Esophagus muscularis mucosa (tissue), 4 donors: ENCODE data around the gene TUFT1. TPM values are rescaled to one million over a fixed set of nuclear protein-coding genes. Genes with fewer than 3 reads are reported as not detected.
A peak's percentile ranks its signal among the peaks of the same experiment; 100 is the strongest.

Experiments
- DNase-seq: peaks from one replicate; pipeline ENCODE4 v3.0.0-alpha.2; 2017; ENCODE audit errors: extremely low spot score
- H3K27ac ChIP-seq, 4 donors: fragments of 200-600 bp; sonication (generic); replicated peaks in 1 of 4; 1 replicate in 3 of 4; 2 replicates in 1 of 4; pipeline ENCODE4 v1.5.1; 2016 to 2019; ENCODE audit warnings: mild to moderate bottlenecking in 1 of 4
- H3K27me3 ChIP-seq, 4 donors: fragments of 200-600 bp; sonication (generic); one replicate each; pipeline versions ENCODE4 v1.5.1 to v1.6.0; 2016 to 2019
- H3K36me3 ChIP-seq, 4 donors: fragments of 200-600 bp; sonication (generic); one replicate each; pipeline ENCODE4 v1.5.1; 2016 to 2019
- H3K4me1 ChIP-seq, 4 donors: fragments of 200-600 bp; sonication (generic); one replicate each; pipeline ENCODE4 v1.5.1; 2016 to 2019
- H3K4me3 ChIP-seq, 4 donors: fragments of 200-600 bp; sonication (generic); 1 replicate in 2 of 4; 2 replicates in 2 of 4; pipeline ENCODE4 v1.5.1; 2016 to 2019; ENCODE audit warnings: mild to moderate bottlenecking in 4 of 4, moderate library complexity in 1 of 4
- H3K9me3 ChIP-seq, 4 donors: fragments of 200-600 bp; sonication (generic); 1 replicate in 3 of 4; 2 replicates in 1 of 4; pipeline ENCODE4 v1.5.1; 2016 to 2019
- EP300 ChIP-seq: sonication (generic); formaldehyde crosslinking; IDR thresholded peaks from one replicate; pipeline ENCODE4 v1.6.1; 2017; ENCODE audit warnings: antibody characterized with exemption
- POLR2A ChIP-seq: fragments of 450-650 bp; IDR thresholded peaks from one replicate; pipeline ENCODE4 v1.6.1; 2017; ENCODE audit warnings: antibody characterized with exemption, moderate library complexity, mild to moderate bottlenecking, low read depth
- POLR2AphosphoS5 ChIP-seq, 2 donors: sonication (generic); formaldehyde crosslinking; IDR thresholded peaks; one replicate each; pipeline ENCODE4 v1.6.1; 2017; ENCODE audit warnings: antibody characterized with exemption in 2 of 2
- WGBS: methylation state at CpG from one replicate; pipeline ENCODE4 v1.1.5; 2018; 5-methylcytosine and 5-hydroxymethylcytosine counted together
- intact Hi-C: fragments of 100-400 bp; cut with DNase I; formaldehyde crosslinking; loops from one replicate; pipeline ENCODE4 v1.15.1; 2023
- total RNA-seq, 4 donors: library from RNA; depleted of rRNA; stranded (reverse); fragments of >200 nt; gene quantifications; one replicate each; pipeline versions ENCODE4 v1.1.0 to v1.2.1, GENCODE V29; 2016
- TF ChIP-seq, protein P1 (sequence below), 3 experiments: fragments of 200-600 bp in 2 of 3; fragments of 450-650 bp in 1 of 3; sonication (generic) in 2 of 3; IDR thresholded peaks; one replicate each; pipeline ENCODE4 v1.5.1; 2017 to 2019; ENCODE audit warnings: antibody characterized with exemption in 3 of 3, mild to moderate bottlenecking in 2 of 3, moderate library complexity in 1 of 3

The TUFT1 gene
- total RNA-seq, 4 donors from 2014 or later, result 10.4 to 24.2 (median 15.9) TPM

DNA sequence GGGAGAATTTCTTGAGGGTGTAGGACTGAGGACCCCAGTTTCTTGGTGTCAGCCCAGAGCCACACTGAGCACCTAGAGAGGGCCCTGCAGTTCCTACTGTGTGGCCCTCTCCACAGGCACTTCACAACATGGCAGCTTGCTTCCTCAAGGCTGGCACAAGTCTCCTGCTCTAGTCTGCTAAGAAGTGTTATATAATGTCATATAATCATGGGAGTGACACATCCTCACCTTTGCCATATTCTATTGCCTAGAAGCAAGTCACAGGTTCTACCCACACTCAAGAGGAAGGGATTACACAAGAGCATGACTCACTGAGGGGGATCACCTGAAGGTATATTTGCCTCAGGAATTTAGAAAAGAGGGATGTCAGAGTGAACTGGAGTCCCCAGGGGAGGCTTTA, 66.3 kb downstream of the TUFT1 start:
- intact Hi-C loops, result loop anchor here (5.0 kb wide), 1 partner anchor 126 kb away; no protein-coding TSS in a partner anchor
- Histone ChIP-seq H3K27me3 (no peaks in the 10 kb centered on the region), H3K36me3 (no peaks in the 10 kb centered on the region), H3K9me3 (no peaks in the 10 kb centered on the region), H3K27ac (no peak overlapping the region), H3K4me1 (peaks cover 0 to 20% (median 14%) of the 10 kb centered on the region in 4 donors), H3K4me3 (no peak overlapping the region)
- TF ChIP-seq POLR2A, result no peak
- no peak for DNase-seq

DNA sequence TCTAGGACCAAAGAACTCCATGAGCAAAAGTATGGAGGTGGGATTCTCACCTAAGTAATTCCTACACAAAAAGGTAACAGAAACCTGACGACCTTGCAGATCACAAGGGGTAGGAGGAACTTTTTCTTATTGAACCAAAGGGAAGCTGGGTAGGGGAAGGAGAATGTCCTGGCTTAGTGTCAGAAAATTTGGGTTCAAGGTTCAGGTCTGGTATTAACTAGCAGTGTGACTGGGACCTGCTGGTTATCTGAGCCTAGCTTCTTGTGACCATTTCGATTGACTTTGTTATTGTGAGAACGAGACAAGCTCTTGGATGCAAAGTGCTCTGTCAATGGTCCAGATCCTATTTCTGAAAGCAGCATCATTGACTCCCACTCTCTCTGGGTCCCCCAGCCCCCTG, 66.7 kb downstream of the TUFT1 start:
- peaks cover 0 to 24% (median 17%) of the 10 kb centered on the region in 4 donors for H3K4me1 ChIP-seq
- H3K9me3 ChIP-seq, result no peaks in the 10 kb centered on the region
- intact Hi-C loops, result loop anchor here (5.0 kb wide), 1 partner anchor 125 kb away; no protein-coding TSS in a partner anchor
- no peaks in the 10 kb centered on the region for H3K27me3 ChIP-seq
- H3K27ac ChIP-seq, result no peak overlapping the region
- TF ChIP-seq POLR2A (no peak), POLR2AphosphoS5 (IDR thresholded peaks at IDR 0.05) (no peak), EP300 (no peak)
- TF ChIP-seq, protein P1, sequence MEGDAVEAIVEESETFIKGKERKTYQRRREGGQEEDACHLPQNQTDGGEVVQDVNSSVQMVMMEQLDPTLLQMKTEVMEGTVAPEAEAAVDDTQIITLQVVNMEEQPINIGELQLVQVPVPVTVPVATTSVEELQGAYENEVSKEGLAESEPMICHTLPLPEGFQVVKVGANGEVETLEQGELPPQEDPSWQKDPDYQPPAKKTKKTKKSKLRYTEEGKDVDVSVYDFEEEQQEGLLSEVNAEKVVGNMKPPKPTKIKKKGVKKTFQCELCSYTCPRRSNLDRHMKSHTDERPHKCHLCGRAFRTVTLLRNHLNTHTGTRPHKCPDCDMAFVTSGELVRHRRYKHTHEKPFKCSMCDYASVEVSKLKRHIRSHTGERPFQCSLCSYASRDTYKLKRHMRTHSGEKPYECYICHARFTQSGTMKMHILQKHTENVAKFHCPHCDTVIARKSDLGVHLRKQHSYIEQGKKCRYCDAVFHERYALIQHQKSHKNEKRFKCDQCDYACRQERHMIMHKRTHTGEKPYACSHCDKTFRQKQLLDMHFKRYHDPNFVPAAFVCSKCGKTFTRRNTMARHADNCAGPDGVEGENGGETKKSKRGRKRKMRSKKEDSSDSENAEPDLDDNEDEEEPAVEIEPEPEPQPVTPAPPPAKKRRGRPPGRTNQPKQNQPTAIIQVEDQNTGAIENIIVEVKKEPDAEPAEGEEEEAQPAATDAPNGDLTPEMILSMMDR (IDR thresholded peaks at IDR 0.05), result no peak
- no peaks in the 10 kb centered on the region for H3K36me3 ChIP-seq
- 81% methylated on average over 3 of the region's 3 CpGs for WGBS
- H3K4me3 ChIP-seq, result no peak overlapping the region
- no peak for DNase-seq

DNA sequence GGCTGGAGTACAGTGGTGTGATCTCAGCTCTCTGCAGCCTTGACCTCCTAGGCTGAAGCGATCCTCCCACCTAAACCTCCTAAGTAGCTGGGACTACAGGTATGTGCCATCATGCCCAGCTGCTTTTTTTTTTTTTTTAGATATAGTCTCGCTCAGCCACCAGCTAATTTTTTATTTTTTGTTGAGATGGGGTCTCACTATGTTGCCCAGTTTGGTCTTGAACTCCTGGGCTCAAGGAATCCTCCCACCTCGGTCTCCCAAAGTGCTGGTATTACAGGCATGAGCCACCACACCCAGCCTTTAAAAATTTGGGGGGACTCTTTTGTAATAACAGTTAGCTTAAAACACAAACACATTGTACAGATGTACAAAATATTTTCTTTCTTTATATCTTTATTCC, 70.0 kb downstream of the TUFT1 start:
- Histone ChIP-seq H3K9me3 (no peaks in the 10 kb centered on the region), H3K36me3 (no peaks in the 10 kb centered on the region), H3K4me1 (peaks cover 8 to 45% (median 38%) of the 10 kb centered on the region in 4 donors), H3K27ac (peak overlapping the region in 1 of 4 donors; percentile 96), H3K27me3 (no peaks in the 10 kb centered on the region), H3K4me3 (no peak overlapping the region)
- 98% methylated on average over 3 of the region's 3 CpGs for WGBS
- intact Hi-C loops, result no loop called here
- DNase-seq, result no peak
- no peak for TF ChIP-seq POLR2AphosphoS5 (IDR thresholded peaks at IDR 0.05)
- TF ChIP-seq EP300, result no peak
- TF ChIP-seq, protein P1 (IDR thresholded peaks at IDR 0.05), result no peak
- TF ChIP-seq POLR2A, result no peak

DNA sequence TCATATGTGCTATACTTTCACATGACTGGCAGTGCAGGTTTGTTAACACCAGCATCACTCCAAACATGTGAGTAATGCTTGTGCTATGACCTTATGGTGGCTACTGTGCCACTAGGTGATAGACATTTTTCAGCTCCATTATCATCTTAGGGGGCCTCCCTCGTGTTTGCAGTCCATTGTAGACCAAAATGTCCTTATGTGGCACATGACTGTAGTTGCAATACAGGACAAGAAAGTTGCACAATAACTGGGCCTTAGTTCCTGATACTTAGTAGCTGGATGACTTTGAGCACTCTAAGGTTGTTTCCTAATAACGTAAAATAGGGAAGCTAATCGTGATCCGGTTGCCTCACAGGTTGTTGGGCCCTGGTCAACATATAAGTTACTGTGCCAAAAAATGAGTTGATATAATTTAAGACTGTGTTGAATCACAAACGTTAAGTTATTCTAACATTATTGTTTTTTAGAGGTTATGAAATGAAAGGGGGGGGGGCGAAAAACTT, 71.2 kb downstream of the TUFT1 start:
- no peak for DNase-seq
- intact Hi-C loops, result no loop called here
- Histone ChIP-seq H3K4me3 (peak overlapping the region; percentile 92 to 100 (median 94)), H3K36me3 (no peaks in the 10 kb centered on the region), H3K4me1 (peaks cover 11 to 57% (median 50%) of the 10 kb centered on the region in 4 donors), H3K9me3 (no peaks in the 10 kb centered on the region), H3K27me3 (no peaks in the 10 kb centered on the region), H3K27ac (peak overlapping the region; percentile 96 to 99 (median 98))
- TF ChIP-seq, protein P1 (IDR thresholded peaks at IDR 0.05), result no peak
- TF ChIP-seq POLR2AphosphoS5 (IDR thresholded peaks at IDR 0.05), result peak; percentile 59 to 69
- peak; percentile 4 for TF ChIP-seq EP300
- no peak for TF ChIP-seq POLR2A
- 7% methylated on average over 6 of the region's 6 CpGs for WGBS

DNA sequence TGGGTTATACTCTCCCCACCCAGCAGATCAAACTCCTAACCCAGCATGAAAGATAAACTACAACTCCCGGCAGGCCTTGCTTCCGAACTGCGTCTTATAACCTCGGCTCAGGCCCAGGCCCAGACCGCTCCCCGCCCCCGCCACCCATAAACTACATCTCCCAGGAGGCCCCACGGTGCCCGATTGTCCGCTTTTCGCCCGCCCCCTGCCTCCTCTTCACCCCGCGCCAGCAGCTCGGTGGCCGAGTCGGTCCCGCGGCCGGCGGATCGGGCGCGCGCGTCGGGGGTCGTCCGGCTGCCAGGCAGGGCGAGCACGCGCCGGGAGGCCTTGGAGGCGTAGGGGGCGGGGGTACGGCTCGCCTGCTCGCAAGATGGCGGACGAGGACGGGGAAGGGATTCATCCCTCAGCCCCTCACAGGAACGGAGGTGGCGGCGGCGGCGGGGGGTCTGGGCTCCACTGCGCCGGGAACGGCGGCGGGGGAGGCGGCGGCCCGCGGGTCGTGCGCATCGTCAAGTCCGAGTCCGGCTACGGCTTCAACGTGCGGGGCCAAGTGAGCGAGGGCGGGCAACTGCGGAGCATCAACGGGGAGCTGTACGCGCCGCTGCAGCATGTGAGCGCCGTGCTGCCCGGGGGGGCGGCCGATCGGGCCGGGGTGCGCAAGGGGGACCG, 71.9 kb downstream of the TUFT1 start, which contains the start of gene SNX27:
TSS of gene SNX27 (plus strand) at position 219 of the 669 bp plus-strand sequence. CDS start at position 371, 152 bp downstream.
- Histone ChIP-seq H3K9me3 (no peaks in the 10 kb centered on the region), H3K4me3 (peak within 1 kb of the TSS; percentile 92 to 100 (median 94)), H3K36me3 (no peaks in the 10 kb centered on the region), H3K27ac (peak within 1 kb of the TSS; percentile 96 to 99 (median 98)), H3K4me1 (peaks cover 12 to 63% (median 56%) of the 10 kb centered on the region in 4 donors), H3K27me3 (no peaks in the 10 kb centered on the region)
- 0% methylated on average over 1 of the region's 79 CpGs for WGBS
- DNase-seq, result peak; percentile 99
- intact Hi-C loops, result no loop called here
- TF ChIP-seq POLR2A (peak; percentile 50), POLR2AphosphoS5 (IDR thresholded peaks at IDR 0.05) (peak; percentile 62 to 80), EP300 (no peak)
- TF ChIP-seq, protein P1 (IDR thresholded peaks at IDR 0.05), result no peak
